ENCODE data around the gene SERPINB3.
"Not testable (repeated sequence)": the region's sequence is repeated elsewhere in the genome, so short reads cannot be mapped to it uniquely, and the experiment has no call there.

SERPINB3 gene

DNA sequence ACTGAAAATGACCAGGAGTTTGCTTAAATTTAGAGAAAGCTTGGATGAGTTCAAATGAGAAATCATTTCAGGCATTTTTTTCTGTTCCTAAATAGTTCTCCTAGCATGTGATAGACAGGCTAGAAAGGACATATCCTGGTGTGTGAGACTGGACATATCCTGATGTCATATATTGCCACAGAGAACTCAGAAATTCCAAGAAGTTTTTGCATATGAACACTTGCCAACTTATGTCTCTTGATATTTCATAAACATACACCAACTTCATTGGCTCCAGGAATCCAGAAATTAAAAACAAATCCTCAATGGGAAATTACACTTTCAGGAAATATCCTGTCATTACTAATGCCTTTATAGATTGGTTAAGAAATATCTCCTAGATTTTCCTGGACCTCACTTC, 14.8 kb downstream of the SERPINB3 start:
- no peak for DNase-seq (ENCODE audit: low read depth)

DNA sequence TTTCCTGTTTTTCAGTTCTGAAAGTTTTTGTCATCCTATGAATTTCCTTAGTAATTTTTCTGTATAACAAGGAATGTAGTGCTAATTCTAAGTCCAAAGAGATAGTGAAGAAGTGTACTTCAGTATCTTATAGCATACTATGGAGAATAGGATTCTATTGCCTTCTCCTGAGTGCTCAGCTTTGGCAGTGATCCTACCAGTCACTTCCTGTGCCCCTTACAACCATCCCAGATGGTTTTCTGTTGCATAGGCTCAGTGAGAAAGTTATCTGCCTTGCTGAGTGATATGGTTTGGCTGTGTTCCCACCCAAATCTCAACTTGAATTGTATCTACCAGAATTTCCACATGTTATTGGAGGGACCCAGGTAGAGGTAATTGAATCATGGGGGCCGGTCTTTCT, 17.0 kb downstream of the SERPINB3 start:
- DNase-seq (ENCODE audit: low read depth), result not testable (repeated sequence)

DNA sequence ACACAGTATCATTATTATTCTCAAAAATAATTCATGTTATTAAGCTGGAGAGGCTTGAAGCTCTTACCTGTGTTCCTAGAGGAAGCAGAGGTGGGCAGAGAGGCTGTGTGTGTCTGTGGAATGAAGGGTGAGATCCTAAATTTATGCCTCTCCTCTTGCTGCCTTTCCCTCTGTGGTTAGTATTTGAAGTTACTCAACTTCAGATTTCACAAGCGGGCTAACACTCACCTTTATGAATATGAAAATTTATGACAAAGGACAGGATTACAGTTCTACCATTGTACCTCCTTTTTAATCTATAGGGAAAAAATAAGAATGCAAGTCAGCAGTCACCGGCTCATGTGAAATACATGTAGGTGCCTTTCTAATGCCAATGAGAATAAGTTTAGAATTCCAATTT, 17.6 kb downstream of the SERPINB3 start, which contains the start of gene SERPINB4:
Gene SERPINB4, minus strand, starts transcription at position 115 of the 400 bp plus-strand sequence. CDS start 679 bp downstream, outside the sequence.
- not testable (repeated sequence) for DNase-seq (ENCODE audit: low read depth)

DNA sequence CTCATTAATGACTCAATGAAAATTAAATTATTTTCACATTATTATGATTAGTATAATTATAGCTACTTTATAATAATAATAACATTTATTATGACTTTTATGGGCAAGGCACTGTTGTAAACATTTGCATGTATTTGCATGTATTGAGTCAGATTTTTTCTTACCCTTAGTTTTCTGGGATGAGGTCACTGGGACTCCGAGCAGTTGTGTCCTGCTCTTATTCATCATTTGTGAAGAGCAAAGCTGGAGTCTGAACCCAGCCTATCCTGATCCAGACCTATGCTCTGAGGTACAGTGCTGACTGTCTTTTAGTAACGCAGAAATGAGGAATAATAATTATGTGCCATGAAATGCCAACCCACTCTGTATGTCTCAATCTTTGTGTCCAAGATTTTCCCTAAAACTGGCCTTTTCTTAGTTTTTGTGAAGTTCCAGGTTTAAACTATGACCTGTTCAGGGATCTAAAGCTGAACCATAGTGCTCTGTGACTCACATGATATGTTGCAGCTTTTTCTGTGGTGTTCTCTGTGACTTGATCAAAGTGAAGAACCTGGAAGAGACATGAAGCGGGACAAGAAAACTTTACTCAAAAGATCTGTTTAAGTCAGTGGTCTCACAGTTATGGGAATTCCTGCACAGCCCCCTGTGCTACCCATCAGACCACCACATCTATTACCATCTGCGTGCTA, 18.9 kb downstream of the SERPINB3 start:
- not testable (repeated sequence) for DNase-seq (ENCODE audit: low read depth)

DNA sequence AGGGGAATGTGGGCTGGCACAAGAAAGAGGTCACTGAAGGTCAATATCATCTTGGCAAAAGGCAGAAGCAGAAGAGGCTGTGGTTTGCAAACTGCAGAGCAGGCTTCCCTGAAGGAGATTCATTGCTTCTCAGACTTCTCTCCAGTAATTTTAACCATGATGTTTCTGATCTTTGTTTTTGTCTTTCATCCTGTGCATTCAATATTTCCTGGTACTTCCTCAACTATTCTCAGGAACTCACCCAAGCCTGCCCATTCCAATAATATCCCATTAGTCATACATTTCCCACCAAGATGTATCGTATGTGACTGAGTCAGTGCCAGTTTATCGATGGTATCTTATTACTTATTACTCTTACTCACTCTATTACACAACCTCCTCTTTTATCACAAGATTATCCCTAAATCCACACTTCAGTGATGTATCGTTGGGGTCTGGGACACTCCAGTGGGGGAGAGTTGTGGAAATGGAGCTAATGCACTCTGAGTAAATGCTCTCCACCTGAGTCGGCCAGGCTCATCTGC, 20.5 kb downstream of the SERPINB3 start:
- not testable (repeated sequence) for DNase-seq (ENCODE audit: low read depth)

DNA sequence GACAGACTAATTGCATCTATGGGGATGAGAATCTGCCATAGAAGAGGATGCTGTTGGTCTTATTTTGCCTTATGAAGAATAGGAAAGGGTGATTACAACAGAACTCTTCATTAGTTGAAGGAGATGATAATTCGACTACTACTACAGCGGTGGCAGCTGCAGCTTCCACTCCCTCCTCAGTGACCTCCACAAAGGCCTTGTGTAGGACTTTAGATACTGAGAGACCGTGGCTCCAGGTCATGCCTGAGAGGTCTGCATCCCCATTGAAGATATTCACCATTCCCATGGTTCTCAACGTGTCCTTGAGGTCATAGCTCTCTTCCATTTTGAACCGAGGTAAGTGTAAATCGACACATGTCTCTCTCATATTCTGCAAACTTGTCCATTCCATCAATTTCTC, 24.0 kb downstream of the SERPINB3 start:
- no peak for DNase-seq (ENCODE audit: low read depth)

DNA sequence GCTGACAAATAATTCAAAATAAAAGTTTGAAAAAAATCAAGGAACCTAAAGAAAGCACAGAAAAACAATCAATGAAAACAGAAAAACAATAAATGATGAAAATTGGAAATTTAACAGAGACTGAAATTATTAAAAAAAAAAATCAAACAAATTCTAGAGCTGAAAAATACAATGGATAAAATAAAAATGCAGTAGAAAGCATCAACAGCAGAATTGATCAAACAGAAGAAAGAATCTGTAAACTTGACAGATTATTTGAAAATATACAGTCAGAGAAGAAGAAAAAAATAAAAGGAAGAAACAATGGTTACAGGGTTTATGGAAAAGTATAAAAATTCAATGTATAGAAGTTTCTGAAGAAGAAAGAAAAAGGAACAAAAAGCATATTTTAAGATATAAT, 33.9 kb downstream of the SERPINB3 start:
- no peak for DNase-seq (ENCODE audit: low read depth)

DNA sequence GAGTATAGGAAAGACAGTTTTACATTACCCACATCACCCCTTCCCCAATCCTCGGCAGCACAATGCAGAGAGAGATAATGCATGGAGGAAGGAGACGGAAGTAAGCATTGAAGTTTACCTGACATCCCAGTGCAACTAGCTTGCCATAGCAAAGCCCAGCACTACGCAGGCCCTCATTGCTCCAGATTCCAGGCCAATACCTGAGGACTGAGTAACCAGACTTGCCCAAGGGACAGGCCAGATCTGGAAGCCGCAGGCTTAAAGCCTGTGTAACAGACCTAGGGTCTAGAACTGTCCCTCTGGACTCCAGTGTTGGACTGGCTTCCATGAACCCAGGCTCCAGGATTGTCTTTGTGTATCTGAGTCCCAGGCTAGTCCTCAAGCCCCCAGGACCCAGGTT, 35.3 kb downstream of the SERPINB3 start:
- DNase-seq (ENCODE audit: low read depth), result no peak

DNA sequence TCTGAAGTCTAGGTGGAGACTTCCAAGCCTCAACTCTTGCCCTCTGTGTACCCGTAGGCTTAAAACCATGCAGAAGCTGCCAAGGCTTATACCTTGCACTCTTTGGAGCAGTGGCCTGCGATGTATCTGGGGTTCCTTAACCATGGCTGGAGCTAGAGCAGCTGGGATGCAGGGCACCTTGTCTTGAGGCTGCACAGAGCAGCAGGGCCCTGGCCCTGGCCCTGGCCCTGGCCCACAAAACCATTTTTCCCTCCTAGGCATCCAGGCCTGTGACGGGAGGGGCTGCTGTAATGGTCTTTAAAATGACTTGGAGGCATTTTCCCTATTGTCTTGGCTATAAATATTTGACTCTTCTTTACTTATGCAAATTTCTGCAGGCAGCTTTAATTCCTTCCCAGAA, 36.8 kb downstream of the SERPINB3 start:
- no peak for DNase-seq (ENCODE audit: low read depth)

DNA sequence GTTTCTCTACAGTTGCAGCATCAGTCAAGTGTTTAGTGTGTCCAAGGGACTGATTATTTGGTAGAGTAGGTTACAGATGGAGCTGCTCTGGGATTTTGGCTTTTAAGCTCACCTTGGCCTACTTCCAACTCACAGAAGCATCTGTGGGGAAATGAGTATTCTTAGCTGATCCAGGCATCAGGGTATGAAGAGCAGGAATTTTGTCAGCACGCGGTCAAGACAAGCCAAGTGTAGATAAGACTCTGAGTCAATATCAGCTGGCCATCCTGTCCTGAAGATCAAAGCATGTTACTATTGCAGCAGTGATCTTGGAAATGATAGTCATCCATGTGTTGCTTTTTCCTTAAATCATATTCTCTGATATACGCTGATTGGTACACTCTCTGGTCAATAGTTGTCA, 42.0 kb downstream of the SERPINB3 start:
- no peak for DNase-seq (ENCODE audit: low read depth)

DNA sequence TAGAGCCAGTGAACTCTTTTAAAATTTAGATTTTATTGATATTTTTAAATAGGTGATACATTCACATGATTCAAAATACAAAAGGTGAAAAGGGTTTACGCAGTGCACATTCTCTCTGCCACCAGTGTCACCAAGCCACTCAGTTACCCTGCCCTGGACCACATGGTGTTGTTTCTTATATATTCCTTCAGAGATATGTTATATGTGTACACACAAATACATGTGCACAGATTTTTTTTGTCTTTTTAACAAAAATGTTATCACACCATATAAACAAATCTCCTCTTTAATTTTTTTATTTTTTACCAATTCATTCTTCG, 43.8 kb downstream of the SERPINB3 start:
- no peak for DNase-seq (ENCODE audit: low read depth)

DNA sequence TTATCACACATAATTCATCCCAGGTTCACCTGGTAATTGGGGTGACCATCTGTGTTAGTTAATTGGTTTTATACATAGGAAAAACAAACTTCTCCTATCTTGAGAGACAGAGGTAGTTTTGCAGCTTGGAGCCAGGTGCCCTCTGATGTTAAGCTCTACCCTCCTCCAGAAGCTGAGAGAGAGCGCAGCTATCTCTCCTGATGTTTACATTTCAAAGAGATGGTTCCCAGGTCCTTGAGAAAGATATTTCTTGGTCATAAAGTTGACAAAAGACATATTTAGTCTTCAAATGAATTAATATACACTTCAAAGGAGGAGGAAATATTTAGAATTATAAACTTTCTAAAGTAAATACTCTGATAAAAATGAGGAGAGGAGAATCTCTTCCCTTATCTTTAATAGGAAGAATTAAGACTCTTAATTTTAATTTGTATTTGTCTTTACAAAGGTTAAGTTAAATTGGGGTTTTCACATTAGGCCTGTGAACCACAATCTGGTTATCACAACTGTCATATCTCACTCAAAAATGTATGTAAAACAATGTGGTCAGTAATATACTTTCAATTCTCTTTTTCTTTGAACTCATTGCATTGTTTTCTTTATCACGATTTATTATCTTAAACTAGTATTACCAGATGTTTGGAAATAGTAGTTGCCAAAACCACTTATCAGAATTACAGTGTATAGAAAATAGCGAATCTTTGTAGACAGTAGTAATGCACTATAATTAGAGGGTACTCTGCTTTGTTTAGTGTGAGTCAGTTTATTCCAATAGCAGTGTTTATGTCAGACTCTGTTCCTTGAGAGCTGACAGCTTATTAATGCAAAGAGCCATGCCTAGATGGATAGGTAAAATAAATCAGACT, 44.4 kb downstream of the SERPINB3 start:
- DNase-seq (ENCODE audit: low read depth), result no peak

DNA sequence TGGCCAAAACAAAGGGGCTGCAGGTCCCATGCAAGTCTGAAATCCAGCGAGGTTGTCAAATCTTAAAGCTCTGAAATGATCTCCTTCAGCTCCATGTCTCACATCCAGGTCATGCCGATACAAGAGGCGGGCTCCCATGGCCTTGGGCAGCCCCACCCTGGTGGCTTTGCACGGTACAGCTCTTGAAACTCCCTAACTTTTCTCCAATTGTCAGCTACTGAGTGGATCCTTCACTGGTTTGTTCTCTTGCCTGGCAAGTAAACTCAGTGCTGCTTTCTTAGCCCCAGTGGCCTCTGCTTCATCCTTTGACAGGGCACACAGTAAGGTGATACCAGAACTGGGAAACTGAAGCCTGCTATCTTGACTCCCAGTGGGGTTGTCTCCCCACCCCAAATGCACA, 48.3 kb downstream of the SERPINB3 start:
- no peak for DNase-seq (ENCODE audit: low read depth)

DNA sequence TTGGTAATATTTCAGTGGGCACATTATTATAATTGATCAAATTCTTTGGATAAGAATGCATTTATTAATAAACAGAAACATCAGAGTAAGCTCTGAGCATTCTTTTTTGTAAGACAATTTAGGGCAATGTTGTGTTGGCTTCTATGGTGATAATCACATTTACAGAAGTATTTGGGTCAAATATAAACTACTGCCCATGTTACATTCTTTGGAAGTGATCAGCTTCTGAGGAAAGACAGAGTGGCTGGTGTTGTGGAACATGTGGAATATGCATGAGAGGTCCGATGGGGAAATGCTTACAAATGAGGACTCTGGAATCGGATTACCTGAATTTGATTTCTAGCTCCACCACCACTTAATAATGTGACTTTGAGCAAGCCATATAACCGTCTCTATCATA, 55.2 kb downstream of the SERPINB3 start:
- no peak for DNase-seq (ENCODE audit: low read depth)

Data from stimulated activated CD8-positive, alpha-beta memory T cell treated with anti-CD3 and anti-CD28 coated beads, Interleukin-15, amount 100 ng/mL, for 1 hour (primary cell).